ENCODE data around the gene LPIN1.

Gene LPIN1

GRCh38 chr2:11764359-11764758 is 17.9 kb downstream of the LPIN1 start:
- no peak for DNase-seq (ENCODE audit: low read depth)

- DNase-seq (ENCODE audit: low read depth) = no peak
Observed at GRCh38 chr2:11764920-11765319, 18.5 kb downstream of the LPIN1 start.

GRCh38 chr2:11765501-11765900 is 19.1 kb downstream of the LPIN1 start:
- DNase-seq (ENCODE audit: low read depth) = no peak

GRCh38 chr2:11766016-11766415 is 19.6 kb downstream of the LPIN1 start:
- DNase-seq (ENCODE audit: low read depth) = no peak

- DNase-seq (ENCODE audit: low read depth) = no peak
Observed at GRCh38 chr2:11767779-11768178, 21.3 kb downstream of the LPIN1 start.

GRCh38 chr2:11768946-11769345 is 22.5 kb downstream of the LPIN1 start:
- no peak for DNase-seq (ENCODE audit: low read depth)

- DNase-seq (ENCODE audit: low read depth) = no peak
Observed at GRCh38 chr2:11769516-11769915, 23.1 kb downstream of the LPIN1 start.

GRCh38 chr2:11770531-11771188 is 24.2 kb downstream of the LPIN1 start:
- no peak for DNase-seq (ENCODE audit: low read depth)

GRCh38 chr2:11771971-11772615 is 25.7 kb downstream of the LPIN1 start:
- no peak for DNase-seq (ENCODE audit: low read depth)

- DNase-seq (ENCODE audit: low read depth) = no peak
Observed at GRCh38 chr2:11773111-11773510, 26.7 kb downstream of the LPIN1 start.

GRCh38 chr2:11773747-11774525 is 27.5 kb downstream of the LPIN1 start:
- DNase-seq (ENCODE audit: low read depth) = no peak

- no peak for DNase-seq (ENCODE audit: low read depth)
Observed at GRCh38 chr2:11774600-11774999, 28.2 kb downstream of the LPIN1 start.

GRCh38 chr2:11775384-11775783 is 29.0 kb downstream of the LPIN1 start:
- DNase-seq (ENCODE audit: low read depth) = no peak

GRCh38 chr2:11777066-11777782 is 30.8 kb downstream of the LPIN1 start:
- DNase-seq (ENCODE audit: low read depth) = no peak

GRCh38 chr2:11777886-11778415 is 31.5 kb downstream of the LPIN1 start:
- DNase-seq (ENCODE audit: low read depth) = no peak

- DNase-seq (ENCODE audit: low read depth) = no peak
Observed at GRCh38 chr2:11778416-11778815, 32.0 kb downstream of the LPIN1 start.

GRCh38 chr2:11778923-11779757 is 32.7 kb downstream of the LPIN1 start:
- peak; percentile 80 for DNase-seq (ENCODE audit: low read depth)

- no peak for DNase-seq (ENCODE audit: low read depth)
Observed at GRCh38 chr2:11781602-11782001, 35.2 kb downstream of the LPIN1 start.

- no peak for DNase-seq (ENCODE audit: low read depth)
Observed at GRCh38 chr2:11784280-11784679, 37.8 kb downstream of the LPIN1 start.

- DNase-seq (ENCODE audit: low read depth) = peak; percentile 34
Observed at GRCh38 chr2:11784747-11785610, 38.5 kb downstream of the LPIN1 start.

GRCh38 chr2:11785611-11785940 is 39.1 kb downstream of the LPIN1 start:
- DNase-seq (ENCODE audit: low read depth) = no peak

Data from activated T-cell treated with anti-CD3 and anti-CD28 coated beads for 48 hours (primary cell).